ENCODE results near the gene TYRP1.

TYRP1 gene

GRCh38 chr9:12698266-12698665 lies 5.1 kb downstream of the TYRP1 start:
- Histone ChIP-seq H3K18ac (ENCODE audit: low read length) (no peak overlapping the region), H4K5ac (ENCODE audit: low read length) (no peak overlapping the region), H3K27me3 (ENCODE audit: insufficient read depth, low read length, poor library complexity) (no peaks in the 10 kb centered on the region), H3K79me2 (ENCODE audit: control insufficient read depth, insufficient read depth, low read length) (no peaks in the 10 kb centered on the region), H2AK5ac (ENCODE audit: low read length) (no peak overlapping the region), H3K4ac (ENCODE audit: low read depth, low read length) (no peak overlapping the region), H3K79me1 (ENCODE audit: low read length) (no peaks in the 10 kb centered on the region), H3K56ac (ENCODE audit: low read length) (no peak overlapping the region), H3K23ac (ENCODE audit: low read length) (no peak overlapping the region), H4K8ac (ENCODE audit: low read depth, low read length) (no peak overlapping the region), H2BK120ac (ENCODE audit: low read depth, low read length) (no peak overlapping the region), H3K4me2 (ENCODE audit: low read length) (no peak overlapping the region), H2BK5ac (ENCODE audit: low read length) (no peak overlapping the region), H2BK15ac (replicated peaks; ENCODE audit: low read depth) (no peak overlapping the region), H3K4me1 (ENCODE audit: control insufficient read depth, low read depth, low read length) (no peaks in the 10 kb centered on the region), H3K9ac (ENCODE audit: low read length) (no peak overlapping the region), H3K36me3 (ENCODE audit: control insufficient read depth, insufficient read depth, low read length) (no peaks in the 10 kb centered on the region), H3K4me3 (ENCODE audit: low read length) (no peak overlapping the region), H3K27ac (ENCODE audit: low read depth, low read length) (no peak overlapping the region)
- DNase-seq, result no peak
- no CpG with 5 or more reads among the region's 4 CpGs for WGBS (ENCODE audit: extremely low coverage, insufficient coverage, low lambda C conversion rate)

- H3K9ac ChIP-seq (ENCODE audit: low read length), result no peak overlapping the region
- H3K4me2 ChIP-seq (ENCODE audit: low read length), result no peak overlapping the region
- DNase-seq, result peak; percentile 22
- H3K79me1 ChIP-seq (ENCODE audit: low read length), result no peaks in the 10 kb centered on the region
- H2BK120ac ChIP-seq (ENCODE audit: low read depth, low read length), result no peak overlapping the region
- H3K56ac ChIP-seq (ENCODE audit: low read length), result no peak overlapping the region
- no peak overlapping the region for H4K5ac ChIP-seq (ENCODE audit: low read length)
- H3K4me3 ChIP-seq (ENCODE audit: low read length), result no peak overlapping the region
- H3K27ac ChIP-seq (ENCODE audit: low read depth, low read length), result no peak overlapping the region
- no peaks in the 10 kb centered on the region for H3K27me3 ChIP-seq (ENCODE audit: insufficient read depth, low read length, poor library complexity)
- H3K36me3 ChIP-seq (ENCODE audit: control insufficient read depth, insufficient read depth, low read length), result no peaks in the 10 kb centered on the region
- H2BK15ac ChIP-seq (replicated peaks; ENCODE audit: low read depth), result no peak overlapping the region
- H2AK5ac ChIP-seq (ENCODE audit: low read length), result no peak overlapping the region
- no peaks in the 10 kb centered on the region for H3K4me1 ChIP-seq (ENCODE audit: control insufficient read depth, low read depth, low read length)
- no peak overlapping the region for H3K18ac ChIP-seq (ENCODE audit: low read length)
- WGBS (ENCODE audit: extremely low coverage, insufficient coverage, low lambda C conversion rate), result no CpG with 5 or more reads among the region's 1 CpG
- H3K23ac ChIP-seq (ENCODE audit: low read length), result no peak overlapping the region
- no peak overlapping the region for H2BK5ac ChIP-seq (ENCODE audit: low read length)
- H3K4ac ChIP-seq (ENCODE audit: low read depth, low read length), result no peak overlapping the region
- no peak overlapping the region for H4K8ac ChIP-seq (ENCODE audit: low read depth, low read length)
- no peaks in the 10 kb centered on the region for H3K79me2 ChIP-seq (ENCODE audit: control insufficient read depth, insufficient read depth, low read length)
These were observed 5.8 kb downstream of the TYRP1 start for GRCh38 chr9:12698986-12699385.

- peak; percentile 16 for DNase-seq
- no peak overlapping the region for H3K4me3 ChIP-seq (ENCODE audit: low read length)
- H4K5ac ChIP-seq (ENCODE audit: low read length), result no peak overlapping the region
- no peak overlapping the region for H3K23ac ChIP-seq (ENCODE audit: low read length)
- H3K18ac ChIP-seq (ENCODE audit: low read length), result no peak overlapping the region
- H4K8ac ChIP-seq (ENCODE audit: low read depth, low read length), result no peak overlapping the region
- no peaks in the 10 kb centered on the region for H3K79me1 ChIP-seq (ENCODE audit: low read length)
- H3K27ac ChIP-seq (ENCODE audit: low read depth, low read length), result no peak overlapping the region
- H3K4me2 ChIP-seq (ENCODE audit: low read length), result no peak overlapping the region
- H2BK15ac ChIP-seq (replicated peaks; ENCODE audit: low read depth), result no peak overlapping the region
- no peak overlapping the region for H3K9ac ChIP-seq (ENCODE audit: low read length)
- no peak overlapping the region for H2BK5ac ChIP-seq (ENCODE audit: low read length)
- no peak overlapping the region for H3K4ac ChIP-seq (ENCODE audit: low read depth, low read length)
- H3K79me2 ChIP-seq (ENCODE audit: control insufficient read depth, insufficient read depth, low read length), result no peaks in the 10 kb centered on the region
- no peaks in the 10 kb centered on the region for H3K4me1 ChIP-seq (ENCODE audit: control insufficient read depth, low read depth, low read length)
- no peak overlapping the region for H2AK5ac ChIP-seq (ENCODE audit: low read length)
- no peaks in the 10 kb centered on the region for H3K27me3 ChIP-seq (ENCODE audit: insufficient read depth, low read length, poor library complexity)
- no peak overlapping the region for H2BK120ac ChIP-seq (ENCODE audit: low read depth, low read length)
- no peaks in the 10 kb centered on the region for H3K36me3 ChIP-seq (ENCODE audit: control insufficient read depth, insufficient read depth, low read length)
- H3K56ac ChIP-seq (ENCODE audit: low read length), result no peak overlapping the region
These were observed 6.3 kb downstream of the TYRP1 start for GRCh38 chr9:12699529-12699928.

- Histone ChIP-seq H3K4me1 (ENCODE audit: control insufficient read depth, low read depth, low read length) (no peaks in the 10 kb centered on the region), H3K4ac (ENCODE audit: low read depth, low read length) (no peak overlapping the region), H2BK120ac (ENCODE audit: low read depth, low read length) (no peak overlapping the region), H3K27me3 (ENCODE audit: insufficient read depth, low read length, poor library complexity) (no peaks in the 10 kb centered on the region), H3K9ac (ENCODE audit: low read length) (no peak overlapping the region), H3K36me3 (ENCODE audit: control insufficient read depth, insufficient read depth, low read length) (no peaks in the 10 kb centered on the region), H3K79me2 (ENCODE audit: control insufficient read depth, insufficient read depth, low read length) (no peaks in the 10 kb centered on the region), H3K4me2 (ENCODE audit: low read length) (no peak overlapping the region), H4K5ac (ENCODE audit: low read length) (no peak overlapping the region), H2AK5ac (ENCODE audit: low read length) (no peak overlapping the region), H3K23ac (ENCODE audit: low read length) (no peak overlapping the region), H2BK5ac (ENCODE audit: low read length) (no peak overlapping the region), H2BK15ac (replicated peaks; ENCODE audit: low read depth) (no peak overlapping the region), H3K4me3 (ENCODE audit: low read length) (no peak overlapping the region), H3K56ac (ENCODE audit: low read length) (no peak overlapping the region), H4K8ac (ENCODE audit: low read depth, low read length) (no peak overlapping the region), H3K27ac (ENCODE audit: low read depth, low read length) (no peak overlapping the region), H3K18ac (ENCODE audit: low read length) (no peak overlapping the region), H3K79me1 (ENCODE audit: low read length) (no peaks in the 10 kb centered on the region)
- DNase-seq, result no peak
These were observed 7.9 kb downstream of the TYRP1 start for GRCh38 chr9:12701126-12701525.

GRCh38 chr9:12702160-12702758 lies 9.1 kb downstream of the TYRP1 start:
- Histone ChIP-seq H3K4ac (ENCODE audit: low read depth, low read length) (no peak overlapping the region), H3K9ac (ENCODE audit: low read length) (no peak overlapping the region), H3K18ac (ENCODE audit: low read length) (no peak overlapping the region), H3K79me1 (ENCODE audit: low read length) (no peaks in the 10 kb centered on the region), H2AK5ac (ENCODE audit: low read length) (no peak overlapping the region), H2BK5ac (ENCODE audit: low read length) (no peak overlapping the region), H3K4me1 (ENCODE audit: control insufficient read depth, low read depth, low read length) (no peaks in the 10 kb centered on the region), H3K27me3 (ENCODE audit: insufficient read depth, low read length, poor library complexity) (no peaks in the 10 kb centered on the region), H3K27ac (ENCODE audit: low read depth, low read length) (no peak overlapping the region), H3K56ac (ENCODE audit: low read length) (no peak overlapping the region), H3K4me2 (ENCODE audit: low read length) (no peak overlapping the region), H4K8ac (ENCODE audit: low read depth, low read length) (no peak overlapping the region), H3K36me3 (ENCODE audit: control insufficient read depth, insufficient read depth, low read length) (no peaks in the 10 kb centered on the region), H4K5ac (ENCODE audit: low read length) (no peak overlapping the region), H3K4me3 (ENCODE audit: low read length) (no peak overlapping the region), H2BK120ac (ENCODE audit: low read depth, low read length) (no peak overlapping the region), H3K23ac (ENCODE audit: low read length) (no peak overlapping the region), H2BK15ac (replicated peaks; ENCODE audit: low read depth) (no peak overlapping the region), H3K79me2 (ENCODE audit: control insufficient read depth, insufficient read depth, low read length) (no peaks in the 10 kb centered on the region)
- WGBS (ENCODE audit: extremely low coverage, insufficient coverage, low lambda C conversion rate), result no CpG with 5 or more reads among the region's 6 CpGs
- peak; percentile 72 for DNase-seq

GRCh38 chr9:12703996-12704395 lies 10.8 kb downstream of the TYRP1 start:
- H3K4me1 ChIP-seq (ENCODE audit: control insufficient read depth, low read depth, low read length), result no peaks in the 10 kb centered on the region
- H3K23ac ChIP-seq (ENCODE audit: low read length), result no peak overlapping the region
- no peaks in the 10 kb centered on the region for H3K27me3 ChIP-seq (ENCODE audit: insufficient read depth, low read length, poor library complexity)
- no peak for DNase-seq
- no peak overlapping the region for H2BK5ac ChIP-seq (ENCODE audit: low read length)
- no peak overlapping the region for H3K4me2 ChIP-seq (ENCODE audit: low read length)
- H2BK120ac ChIP-seq (ENCODE audit: low read depth, low read length), result no peak overlapping the region
- no peaks in the 10 kb centered on the region for H3K79me2 ChIP-seq (ENCODE audit: control insufficient read depth, insufficient read depth, low read length)
- H3K79me1 ChIP-seq (ENCODE audit: low read length), result no peaks in the 10 kb centered on the region
- no peak overlapping the region for H3K56ac ChIP-seq (ENCODE audit: low read length)
- no peak overlapping the region for H4K8ac ChIP-seq (ENCODE audit: low read depth, low read length)
- H3K4ac ChIP-seq (ENCODE audit: low read depth, low read length), result no peak overlapping the region
- H3K9ac ChIP-seq (ENCODE audit: low read length), result no peak overlapping the region
- no peak overlapping the region for H3K4me3 ChIP-seq (ENCODE audit: low read length)
- no peak overlapping the region for H4K5ac ChIP-seq (ENCODE audit: low read length)
- no peaks in the 10 kb centered on the region for H3K36me3 ChIP-seq (ENCODE audit: control insufficient read depth, insufficient read depth, low read length)
- no peak overlapping the region for H2BK15ac ChIP-seq (replicated peaks; ENCODE audit: low read depth)
- H3K27ac ChIP-seq (ENCODE audit: low read depth, low read length), result no peak overlapping the region
- H3K18ac ChIP-seq (ENCODE audit: low read length), result no peak overlapping the region
- no peak overlapping the region for H2AK5ac ChIP-seq (ENCODE audit: low read length)
- WGBS (ENCODE audit: extremely low coverage, insufficient coverage, low lambda C conversion rate), result no CpG with 5 or more reads among the region's 1 CpG
